A673 (cell line): ENCODE results near the gene CASP7. TPM values are rescaled to one million over a fixed set of nuclear protein-coding genes. Genes with fewer than 3 reads are reported as not detected.

Source experiments
- BruUV-seq: library from RNA; stranded (reverse); fragments of 400-500 nt; replicated peaks from 2 replicates; lab custom pipeline; 2021; lab: Mats Ljungman, UMichigan
- CTCF ChIA-PET: fragments of 300-600 bp; sonication (Branson Sonifier 250); formaldehyde crosslinking; loops from one replicate; lab custom pipeline; 2022; ENCODE audit warnings: antibody characterized with exemption; lab: Charles Lee
- POLR2A ChIA-PET: fragments of 300-600 bp; sonication (Branson Sonifier 250); formaldehyde crosslinking; loops from one replicate; lab custom pipeline; 2022; ENCODE audit warnings: antibody characterized with exemption; ENCODE audit not compliant: low non-redundant PET; lab: Charles Lee
- DNase-seq: peaks from one replicate; pipeline ENCODE4 v3.0.0-alpha.2; 2015; ENCODE audit warnings: low spot score
- H3K27ac ChIP-seq: fragments of 200-600 bp; sonication (generic); 2 replicates; pipeline ENCODE4 v1.5.1; 2016; ENCODE audit warnings: mixed run types, low read depth, mild to moderate bottlenecking, mixed read lengths, antibody characterized with exemption, low read length; ENCODE audit not compliant: poor library complexity, severe bottlenecking
- H3K27me3 ChIP-seq: fragments of 200-600 bp; sonication (generic); replicated peaks from 2 replicates; pipeline ENCODE4 v1.6.1; 2017; ENCODE audit warnings: mixed run types, low read depth, mild to moderate bottlenecking, mixed read lengths, antibody characterized with exemption, low read length; ENCODE audit not compliant: insufficient read depth, poor library complexity
- H3K36me3 ChIP-seq: fragments of 200-600 bp; sonication (generic); 2 replicates; pipeline ENCODE4 v1.6.1; 2016; ENCODE audit warnings: mixed run types, mild to moderate bottlenecking, mixed read lengths, antibody characterized with exemption, low read length; ENCODE audit not compliant: insufficient read depth, poor library complexity, severe bottlenecking
- H3K4me1 ChIP-seq: fragments of 200-600 bp; sonication (generic); 2 replicates; pipeline ENCODE4 v1.6.1; 2017; ENCODE audit warnings: mixed run types, mild to moderate bottlenecking, mixed read lengths, antibody characterized with exemption, low read length; ENCODE audit not compliant: insufficient read depth, poor library complexity, severe bottlenecking
- H3K4me3 ChIP-seq: fragments of 200-600 bp; sonication (generic); 2 replicates; pipeline ENCODE4 v1.5.1; 2016; ENCODE audit warnings: low read depth, mixed run types, mild to moderate bottlenecking, mixed read lengths, low read length; ENCODE audit not compliant: poor library complexity, severe bottlenecking
- H3K9me3 ChIP-seq: fragments of 200-600 bp; sonication (generic); 2 replicates; pipeline ENCODE4 v1.6.1; 2016; ENCODE audit warnings: mixed run types, low read depth, mild to moderate bottlenecking, mixed read lengths, antibody characterized with exemption, low read length; ENCODE audit not compliant: poor library complexity, severe bottlenecking
- CTCF ChIP-seq: fragments of 300-800, 200-600 bp; sonication (generic); conservative IDR thresholded peaks from 2 replicates; pipeline ENCODE4 v1.5.1; 2017; ENCODE audit warnings: low read depth, mild to moderate bottlenecking, antibody characterized with exemption, low read length, moderate library complexity, mixed read lengths
- EZH2 ChIP-seq: fragments of 200-600 bp; sonication (generic); IDR thresholded peaks from 2 replicates; pipeline ENCODE4 v1.6.1; 2017; ENCODE audit warnings: borderline replicate concordance, low read depth, mild to moderate bottlenecking, mixed read lengths, antibody characterized with exemption, low read length; ENCODE audit not compliant: poor library complexity, severe bottlenecking
- intact Hi-C: fragments of 100-400 bp; cut with micrococcal nuclease; formaldehyde crosslinking; loops from one replicate; pipeline ENCODE4 v1.10.0; 2022; ENCODE audit not compliant: unreplicated experiment
- total RNA-seq: library from RNA; stranded (reverse); gene quantifications from 2 replicates; pipeline ENCODE4 v1.2.3, GENCODE V29; 2021

The CASP7 gene
- total RNA-seq, 1 experiment from 2014 or later = 57.7 TPM

- H3K4me1 ChIP-seq = peaks cover 13% of the 10 kb centered on the region
- no peaks in the 10 kb centered on the region for H3K9me3 ChIP-seq
- H3K4me3 ChIP-seq = no peak overlapping the region
- H3K27me3 ChIP-seq = no peaks in the 10 kb centered on the region
- intact Hi-C loops = no loop called here
- BruUV-seq = no TSS peak
- no peak for TF ChIP-seq CTCF
- no peak for TF ChIP-seq EZH2
- H3K36me3 ChIP-seq = no peaks in the 10 kb centered on the region
- no peak for DNase-seq
- CTCF ChIA-PET = no interaction called here
- H3K27ac ChIP-seq = no peak overlapping the region
- POLR2A ChIA-PET = no interaction called here
These were observed 72.8 kb downstream of the CASP7 start for GRCh38 chr10:113752553-113752952.

GRCh38 chr10:113753020-113753692 lies 73.4 kb downstream of the CASP7 start:
- intact Hi-C loops = no loop called here
- ChIA-PET CTCF (no interaction called here), POLR2A (no interaction called here)
- Histone ChIP-seq H3K4me3 (no peak overlapping the region), H3K36me3 (no peaks in the 10 kb centered on the region), H3K27me3 (no peaks in the 10 kb centered on the region), H3K4me1 (peaks cover 13% of the 10 kb centered on the region), H3K9me3 (no peaks in the 10 kb centered on the region), H3K27ac (no peak overlapping the region)
- TF ChIP-seq EZH2 (no peak), CTCF (no peak)
- DNase-seq = peak; percentile 44
- no TSS peak for BruUV-seq

GRCh38 chr10:113754125-113754524 lies 74.4 kb downstream of the CASP7 start:
- ChIA-PET POLR2A (no interaction called here), CTCF (no interaction called here)
- H3K4me3 ChIP-seq = no peak overlapping the region
- no peaks in the 10 kb centered on the region for H3K36me3 ChIP-seq
- BruUV-seq = no TSS peak
- no peak for DNase-seq
- no peak overlapping the region for H3K27ac ChIP-seq
- H3K27me3 ChIP-seq = no peaks in the 10 kb centered on the region
- peaks cover 13% of the 10 kb centered on the region for H3K4me1 ChIP-seq
- no peaks in the 10 kb centered on the region for H3K9me3 ChIP-seq
- TF ChIP-seq CTCF (no peak), EZH2 (no peak)
- intact Hi-C loops = no loop called here
